NCI-H2196 (cell line): ENCODE data around the gene MED12L.
"Not testable (repeated sequence)": the region's sequence is repeated elsewhere in the genome, so short reads cannot be mapped to it uniquely, and the experiment has no call there.

Source experiments
- DNase-seq: peaks from one replicate; lab custom pipeline; 2025; ENCODE audit not compliant: unreplicated experiment; lab: John Stamatoyannopoulos, UW

Gene MED12L

DNA sequence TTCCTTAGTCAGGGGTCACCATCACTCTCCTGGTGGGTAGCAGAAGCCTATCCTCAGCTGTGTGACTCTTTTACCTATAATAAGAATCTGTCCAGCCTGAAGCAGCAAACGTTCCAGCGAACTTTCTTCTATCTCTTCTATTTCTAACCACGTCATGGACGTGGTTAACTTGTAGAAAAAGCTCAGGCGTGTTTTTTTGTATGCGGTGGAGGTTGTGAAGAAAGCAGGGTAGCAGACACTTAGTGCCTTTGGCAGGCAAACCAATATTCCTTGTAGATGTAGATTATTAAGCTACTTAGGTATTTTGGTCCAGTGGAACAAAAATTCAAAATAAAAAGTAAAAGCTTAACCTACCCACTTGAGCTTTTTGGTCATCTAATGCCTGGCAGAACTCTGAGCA is 149.4 kb downstream of the MED12L start:
- DNase-seq: no peak

DNA sequence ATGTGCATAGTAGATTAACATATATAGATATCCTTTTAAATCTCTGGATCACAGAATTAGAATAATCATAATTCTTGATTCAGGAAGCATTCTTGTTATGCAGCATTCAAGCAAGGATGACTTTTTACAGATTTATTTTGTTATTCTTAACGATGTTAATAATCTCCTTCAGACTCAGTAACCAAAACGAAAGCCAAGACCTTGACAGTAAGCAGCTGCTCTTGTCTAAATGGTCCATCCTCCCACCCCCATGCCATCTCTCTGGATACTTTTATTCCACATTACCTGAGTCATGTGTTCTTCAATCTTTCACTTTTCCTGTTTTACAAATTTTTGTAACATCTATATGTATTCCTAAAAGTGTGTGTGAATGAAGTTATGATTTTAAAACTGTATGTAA is 150.9 kb downstream of the MED12L start:
- no peak for DNase-seq

GRCh38 chr3:151236736-151237135 is 151.3 kb downstream of the MED12L start:
- DNase-seq: no peak

DNA sequence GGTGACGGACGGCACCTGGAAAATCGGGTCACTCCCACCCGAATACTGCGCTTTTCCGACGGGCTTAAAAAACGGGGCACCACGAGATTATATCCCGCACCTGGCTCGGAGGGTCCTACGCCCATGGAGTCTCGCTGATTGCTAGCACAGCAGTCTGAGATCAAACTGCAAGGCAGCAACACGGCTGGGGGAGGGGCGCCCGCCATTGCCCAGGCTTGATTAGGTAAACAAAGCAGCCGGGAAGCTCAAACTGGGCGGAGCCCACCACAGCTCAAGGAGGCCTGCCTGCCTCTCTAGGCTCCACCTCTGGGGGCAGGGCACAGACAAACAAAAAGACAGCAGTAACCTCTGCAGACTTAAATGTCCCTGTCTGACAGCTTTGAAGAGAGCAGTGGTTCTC is 156.5 kb downstream of the MED12L start:
- not testable (repeated sequence) for DNase-seq

DNA sequence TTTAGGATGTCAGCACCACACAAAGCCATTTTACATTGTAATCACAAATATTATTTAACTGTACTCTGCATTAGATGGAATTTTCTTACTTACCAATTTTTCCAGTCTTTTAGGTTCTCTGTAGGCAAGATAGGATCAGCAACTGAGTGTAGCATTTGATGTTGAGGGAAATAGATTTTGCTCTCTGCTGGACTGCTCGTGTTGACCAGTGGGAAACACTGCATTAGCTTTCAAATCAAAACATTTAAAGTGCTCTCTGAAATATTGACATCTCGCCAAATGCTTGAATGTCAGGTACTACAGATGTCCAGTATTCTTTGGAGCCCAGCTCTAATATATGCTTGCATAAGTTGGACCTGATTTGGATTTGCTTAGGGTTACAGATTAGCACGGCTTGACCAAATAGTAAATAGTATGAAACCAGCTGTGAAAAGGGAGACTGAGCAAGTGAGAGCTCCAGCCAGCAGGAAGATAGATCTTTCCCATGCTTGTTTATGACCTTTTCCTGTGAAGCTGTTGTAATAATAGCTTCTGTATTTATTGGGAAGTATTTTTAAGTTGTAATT is 163.4 kb downstream of the MED12L start:
- DNase-seq: peak; percentile 21

DNA sequence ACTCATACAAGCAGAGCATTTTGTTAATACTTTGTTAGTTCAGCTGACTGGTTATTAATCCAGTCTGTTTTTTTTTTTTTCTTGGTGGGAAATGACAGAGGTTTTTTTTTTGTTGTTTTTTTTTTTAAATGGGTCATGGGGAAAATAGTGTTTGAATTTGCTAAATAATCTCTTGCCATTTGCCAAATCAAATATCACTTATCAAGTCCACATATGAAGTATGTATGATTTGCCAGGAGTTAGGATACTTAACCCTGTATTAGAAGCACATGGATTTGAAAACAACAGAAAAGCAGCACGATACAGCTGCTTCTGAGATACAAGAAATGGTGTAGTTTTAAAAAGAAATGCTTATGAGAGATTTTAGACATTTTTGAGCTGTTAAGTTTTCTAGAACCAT is 171.3 kb downstream of the MED12L start:
- DNase-seq: no peak

GRCh38 chr3:151259664-151260063 is 174.2 kb downstream of the MED12L start:
- no peak for DNase-seq

- DNase-seq: no peak
Observed at GRCh38 chr3:151262871-151263525, 177.5 kb downstream of the MED12L start.

GRCh38 chr3:151264605-151265004 is 179.1 kb downstream of the MED12L start:
- no peak for DNase-seq

DNA sequence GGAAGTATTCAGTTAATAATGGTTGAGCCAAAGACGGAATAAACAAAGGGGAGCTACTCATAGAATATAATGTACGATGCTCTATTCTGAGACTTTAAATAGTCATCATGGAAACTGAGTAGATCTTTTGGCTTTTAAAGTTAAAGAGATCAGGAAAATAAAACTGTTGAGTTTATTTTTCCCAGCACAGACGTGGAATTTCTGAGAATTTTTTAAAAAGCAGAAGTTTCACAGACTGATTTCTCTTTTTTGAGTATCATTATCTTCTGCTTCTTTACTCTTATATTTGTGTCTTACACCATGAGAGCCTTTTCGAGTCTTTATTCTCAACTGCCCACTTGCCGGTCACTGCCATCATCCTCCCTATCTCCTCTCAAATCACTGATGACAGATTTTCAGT is 179.7 kb downstream of the MED12L start:
- no peak for DNase-seq

- no peak for DNase-seq
Observed at GRCh38 chr3:151265866-151266265, 180.4 kb downstream of the MED12L start.

DNA sequence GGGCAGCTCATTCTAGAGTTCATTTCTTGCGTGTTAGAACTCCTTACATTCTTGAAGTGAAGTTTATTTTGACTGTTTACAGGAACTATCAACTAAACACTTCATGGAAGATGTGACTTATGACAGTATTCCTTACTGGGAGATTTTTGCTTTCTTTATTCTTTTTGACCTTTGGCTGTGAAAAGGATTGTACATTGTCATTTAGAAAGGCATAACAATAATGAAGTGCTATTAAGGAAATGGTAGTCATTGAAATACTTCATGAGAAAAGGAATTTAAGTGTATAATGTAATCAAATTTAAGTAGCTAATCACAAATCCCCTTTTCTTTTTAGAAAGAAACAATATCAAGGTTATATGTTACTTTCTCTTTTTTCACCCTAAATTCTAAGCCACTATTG is 181.6 kb downstream of the MED12L start:
- DNase-seq: no peak

GRCh38 chr3:151268267-151269235 is 183.1 kb downstream of the MED12L start:
- DNase-seq: no peak

- DNase-seq: no peak
Observed at GRCh38 chr3:151269631-151270030, 184.2 kb downstream of the MED12L start.

GRCh38 chr3:151275091-151275490 is 189.6 kb downstream of the MED12L start:
- no peak for DNase-seq

DNA sequence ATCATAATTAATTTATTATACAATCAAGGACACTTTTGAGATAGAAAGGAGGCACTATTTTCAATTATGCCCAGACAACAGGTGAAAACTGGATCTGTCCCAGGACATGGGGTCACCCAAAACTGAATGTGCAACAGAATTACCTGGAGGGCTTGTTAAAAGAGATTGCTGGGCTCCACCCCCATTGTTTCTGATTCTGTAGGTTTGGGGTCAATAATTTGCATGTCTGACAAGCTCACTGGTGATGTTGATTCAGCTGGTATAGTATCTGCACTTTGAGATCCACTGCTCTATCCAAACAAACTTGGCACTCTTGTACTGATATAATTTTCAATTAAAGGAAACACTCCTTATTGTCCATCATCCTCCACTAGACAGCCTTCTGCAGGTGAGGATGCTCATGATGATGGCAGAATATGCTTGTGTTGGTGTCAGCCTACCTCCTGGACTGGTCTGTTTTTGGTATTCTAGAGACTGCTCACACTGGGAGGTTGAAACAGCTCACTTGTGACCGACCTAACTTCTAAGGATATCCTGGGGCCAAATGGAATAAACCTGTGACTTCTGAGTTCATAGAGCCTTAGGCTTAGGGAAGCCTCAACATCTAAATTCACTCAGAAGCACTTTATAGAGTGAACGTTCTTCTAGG is 190.7 kb downstream of the MED12L start:
- DNase-seq: no peak

DNA sequence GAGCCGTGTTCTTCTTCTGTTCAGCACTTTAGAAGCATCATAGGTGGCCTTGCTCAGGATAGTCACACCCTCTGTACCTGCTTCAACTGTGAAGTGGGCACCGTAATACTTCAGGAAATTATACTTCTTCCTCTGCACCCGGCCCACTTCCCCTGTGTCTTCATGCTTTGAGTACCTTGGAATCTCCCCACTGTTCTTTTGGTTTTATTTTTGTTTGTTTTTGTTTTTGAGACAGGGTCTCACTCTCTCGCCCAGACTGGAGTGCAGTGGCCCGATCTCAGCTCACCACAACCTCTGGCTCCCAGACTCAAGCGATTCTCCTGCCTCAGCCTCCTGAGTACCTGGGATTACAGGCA is 191.2 kb downstream of the MED12L start:
- DNase-seq: no peak

- no peak for DNase-seq
Observed at GRCh38 chr3:151278230-151278629, 192.8 kb downstream of the MED12L start, which contains the start of gene P2RY14. Gene P2RY14 (minus strand): TSS chr3:151278542. CDS start chr3:151214316, 64,226 bp downstream.

- DNase-seq: no peak
Observed at GRCh38 chr3:151281671-151282324, 196.3 kb downstream of the MED12L start.

- DNase-seq: peak; percentile 39
Observed at GRCh38 chr3:151282921-151283320, 197.5 kb downstream of the MED12L start.

DNA sequence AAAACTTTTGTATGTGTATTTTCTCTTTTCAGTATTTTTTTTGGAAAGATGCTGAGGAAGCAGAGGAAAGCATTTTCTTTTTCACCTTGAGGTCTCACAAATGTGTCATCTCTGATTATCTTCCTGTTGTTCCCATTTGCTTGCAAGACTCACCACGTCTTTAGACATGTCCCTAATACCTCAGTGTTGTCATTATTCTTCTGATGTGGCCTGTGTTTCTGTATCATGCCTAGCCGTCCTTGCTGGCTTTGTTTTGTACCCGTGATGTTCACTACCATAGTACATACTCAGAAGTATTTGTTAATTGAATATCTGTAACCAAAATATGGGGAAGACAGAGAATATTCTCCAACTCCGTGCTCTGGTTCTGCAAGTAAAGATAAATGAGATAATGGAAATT is 197.9 kb downstream of the MED12L start:
- no peak for DNase-seq
